MG63 (cell line): ENCODE measurements around the gene LPXN. TPM values are rescaled to one million over a fixed set of nuclear protein-coding genes. Genes with fewer than 3 reads are reported as not detected.

ENCODE experiments used
- DNase-seq: peaks from one replicate; pipeline ENCODE4 v3.0.0-alpha.2; 2020
- H3K27me3 ChIP-seq: fragments of 250-450 bp; sonication (Bioruptor Pico); 2 replicates; pipeline ENCODE4 v1.5.1; 2020; ENCODE audit warnings: mild to moderate bottlenecking, moderate library complexity
- H3K36me3 ChIP-seq: fragments of 250-450 bp; sonication (Bioruptor Pico); 2 replicates; pipeline ENCODE4 v1.5.1; 2020; ENCODE audit warnings: mild to moderate bottlenecking, moderate library complexity
- H3K4me3 ChIP-seq: fragments of 250-450 bp; sonication (Bioruptor Pico); 2 replicates; pipeline ENCODE4 v1.5.1; 2020; ENCODE audit warnings: mild to moderate bottlenecking, moderate library complexity
- H3K9me3 ChIP-seq: fragments of 250-450 bp; sonication (Bioruptor Pico); 2 replicates; pipeline ENCODE4 v1.5.1; 2020; ENCODE audit warnings: mild to moderate bottlenecking, moderate library complexity
- total RNA-seq: library from RNA; depleted of rRNA; stranded (reverse); fragments of >200 nt; shearing (Covaris generic); gene quantifications from 2 replicates; pipeline ENCODE4 v1.2.3, GENCODE V29; 2014; ENCODE audit warnings: low replicate concordance; rRNA removed

The LPXN gene
- 1.1 and 3.5 TPM in 2 replicates for total RNA-seq

DNA sequence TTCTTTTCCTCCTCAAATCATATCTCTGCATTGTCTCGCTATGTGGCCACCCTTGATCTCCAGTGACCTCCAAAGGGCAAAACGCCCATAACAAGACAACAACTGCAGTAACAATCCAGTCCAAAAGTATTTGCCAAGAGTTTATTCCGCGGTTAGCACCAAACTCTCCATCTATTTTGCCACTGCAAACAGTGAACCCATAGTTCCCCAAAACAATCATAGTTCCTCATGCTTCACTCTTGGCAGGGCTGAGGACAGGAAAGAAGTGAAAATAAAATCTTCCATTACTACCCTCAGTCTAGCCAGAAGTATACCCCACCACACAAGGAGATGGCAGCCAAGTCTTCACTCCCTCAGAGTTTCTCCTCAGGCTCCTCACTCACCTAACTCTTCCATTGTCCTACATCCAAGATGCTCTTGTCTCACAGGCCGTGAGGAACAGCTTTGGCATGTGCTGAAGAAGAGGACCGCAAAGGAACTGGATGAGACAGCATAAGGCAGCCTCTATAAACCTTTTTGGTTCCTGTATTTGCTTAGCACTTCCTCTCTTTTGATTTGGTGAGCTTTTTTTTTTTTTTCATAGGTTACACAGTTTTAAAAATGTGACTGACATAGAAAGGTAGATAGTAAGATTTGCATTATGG is at the start of gene LPXN:
Gene LPXN, minus strand, starts transcription at position 480 of the 644 bp plus-strand sequence. Its CDS starts 84 bp downstream, at position 396.
- H3K4me3 ChIP-seq = peak within 1 kb of the TSS; percentile 100
- peaks cover 12% of the 10 kb centered on the region for H3K36me3 ChIP-seq
- H3K27me3 ChIP-seq = no peaks in the 10 kb centered on the region
- peak; percentile 74 for DNase-seq
- H3K9me3 ChIP-seq = no peaks in the 10 kb centered on the region

DNA sequence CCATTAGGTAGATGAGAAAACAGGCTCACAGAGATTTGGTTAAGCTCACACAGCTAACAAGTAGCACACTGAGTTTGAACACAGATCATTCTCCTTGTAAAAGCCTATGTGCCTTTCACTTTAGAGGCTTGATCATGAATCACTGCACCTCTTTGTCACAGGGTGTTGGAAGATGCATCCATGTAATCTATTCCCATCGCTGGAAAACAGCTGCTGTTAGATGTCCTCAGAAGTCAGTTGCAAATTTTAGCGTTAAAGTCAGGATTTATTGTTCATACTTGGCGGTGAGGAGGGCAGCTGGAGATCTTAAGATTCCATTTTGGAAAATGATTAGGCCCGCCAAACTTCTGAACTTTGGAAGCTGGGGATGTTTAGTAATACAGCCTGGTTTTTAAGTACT is 49.4 kb upstream of the LPXN start:
- no peaks in the 10 kb centered on the region for H3K27me3 ChIP-seq
- DNase-seq = no peak
- no peak overlapping the region for H3K4me3 ChIP-seq
- H3K36me3 ChIP-seq = peaks cover 87% of the 10 kb centered on the region
- no peaks in the 10 kb centered on the region for H3K9me3 ChIP-seq

DNA sequence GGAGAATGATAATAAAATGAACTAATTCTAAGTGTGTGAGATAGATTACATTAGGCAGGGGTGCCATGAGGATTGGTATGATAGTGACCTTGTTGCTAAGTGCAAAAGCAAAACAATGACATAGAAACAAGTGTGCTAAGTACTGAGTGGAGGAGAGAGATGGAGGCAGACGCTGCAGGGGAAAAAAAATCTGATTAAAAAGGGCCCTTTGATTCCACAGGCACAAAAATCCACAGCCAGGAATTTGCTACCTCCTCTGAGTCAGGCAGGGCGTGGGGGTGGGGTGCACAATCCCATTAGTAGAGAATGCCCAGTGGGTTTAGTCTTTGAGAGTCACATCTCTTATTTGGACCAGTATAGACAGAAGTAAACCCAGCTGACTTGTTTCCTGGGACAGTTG is 46.7 kb upstream of the LPXN start, which contains the start of gene CNTF:
Gene CNTF, plus strand, starts transcription at position 322 of the 400 bp plus-strand sequence. CDS start 88 bp downstream, outside the sequence.
- Histone ChIP-seq H3K9me3 (no peaks in the 10 kb centered on the region), H3K4me3 (no peak within 1 kb of the TSS), H3K36me3 (peaks cover 92% of the 10 kb centered on the region), H3K27me3 (no peaks in the 10 kb centered on the region)
- DNase-seq = no peak

DNA sequence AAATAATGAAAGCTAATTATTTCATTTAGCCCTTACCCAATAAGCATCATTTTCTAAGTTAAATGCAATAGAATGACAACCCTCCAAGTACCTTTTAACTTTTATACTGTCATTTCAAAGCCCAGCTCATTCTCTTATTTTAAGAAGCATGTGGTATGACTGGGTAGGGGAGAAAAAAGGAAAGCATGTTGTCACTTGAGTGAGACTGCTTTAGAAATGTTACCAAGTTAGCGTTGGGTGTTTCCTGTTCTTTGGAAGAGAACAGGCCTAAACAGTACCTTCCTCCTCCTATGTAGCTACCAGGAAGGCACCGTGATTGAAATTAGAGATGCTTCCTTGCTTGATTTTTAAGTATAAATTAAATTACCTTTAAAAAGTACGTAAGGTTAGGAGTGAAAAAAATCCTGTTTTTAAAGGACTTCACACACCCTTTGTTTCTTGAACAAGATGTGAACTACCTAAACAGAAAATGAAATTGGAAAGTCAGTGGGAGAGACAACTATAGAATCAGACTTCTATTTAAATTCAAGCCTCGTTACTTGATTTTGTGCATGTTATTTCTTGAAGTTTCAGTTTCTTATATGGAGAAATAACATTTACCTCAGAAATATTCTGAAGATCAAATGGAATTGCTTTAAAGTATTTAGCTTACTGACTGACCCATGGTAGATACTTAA is 46.1 kb upstream of the LPXN start:
- peaks cover 94% of the 10 kb centered on the region for H3K36me3 ChIP-seq
- DNase-seq = no peak
- H3K4me3 ChIP-seq = no peak overlapping the region
- H3K9me3 ChIP-seq = no peaks in the 10 kb centered on the region
- H3K27me3 ChIP-seq = no peaks in the 10 kb centered on the region

DNA sequence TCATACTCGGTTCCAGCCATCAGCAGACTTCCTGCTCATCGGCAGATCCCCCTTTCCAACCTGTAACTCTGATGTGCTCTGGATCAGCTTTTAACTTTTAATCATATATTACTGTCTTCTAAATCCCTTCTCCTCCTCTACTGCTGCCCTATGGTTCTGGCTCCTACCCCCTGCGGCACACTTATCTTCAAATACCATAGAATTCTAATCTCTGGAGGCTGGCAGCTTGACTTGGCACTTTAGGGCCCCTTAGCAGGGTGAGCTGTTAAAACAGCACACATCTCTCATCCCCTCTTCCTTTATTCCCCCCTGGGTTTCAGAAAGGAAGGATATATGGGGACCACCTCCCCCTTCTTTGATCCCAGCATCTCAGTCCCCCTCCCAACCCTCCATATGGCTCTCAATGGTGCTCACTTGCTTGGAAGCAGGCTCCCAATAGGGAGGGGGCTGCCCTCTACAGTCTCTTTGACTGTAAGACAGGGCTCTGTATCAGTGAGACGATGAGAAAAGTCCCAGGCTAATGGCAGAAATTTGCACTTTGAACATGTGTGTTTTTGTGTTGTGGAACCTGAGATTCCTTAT is 42.4 kb upstream of the LPXN start:
- peaks cover 88% of the 10 kb centered on the region for H3K36me3 ChIP-seq
- no peaks in the 10 kb centered on the region for H3K9me3 ChIP-seq

DNA sequence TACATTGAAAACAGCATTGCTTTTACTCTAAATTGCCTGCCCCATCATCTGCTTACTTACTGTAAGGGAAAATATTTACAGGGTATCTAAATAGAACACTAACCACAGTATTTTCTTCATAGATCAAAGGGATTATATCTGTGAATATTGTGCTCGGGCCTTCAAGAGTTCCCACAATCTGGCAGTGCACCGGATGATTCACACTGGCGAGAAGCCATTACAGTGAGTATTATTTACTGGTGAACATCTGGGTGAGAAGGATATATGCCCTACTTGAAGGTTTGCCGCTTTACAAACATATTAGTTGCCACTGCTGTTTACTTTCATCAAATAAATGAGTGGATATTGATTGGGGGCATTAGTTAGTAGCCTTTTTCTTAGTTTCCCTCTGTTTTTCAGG is 40.9 kb upstream of the LPXN start:
- H3K9me3 ChIP-seq = no peaks in the 10 kb centered on the region
- peak; percentile 92 for DNase-seq
- peaks cover 88% of the 10 kb centered on the region for H3K36me3 ChIP-seq
- no peaks in the 10 kb centered on the region for H3K27me3 ChIP-seq
- no peak overlapping the region for H3K4me3 ChIP-seq

More for the DNA sequence above, 42.4 kb upstream of the LPXN start:
- no peak for DNase-seq
- no peak overlapping the region for H3K4me3 ChIP-seq
- no peaks in the 10 kb centered on the region for H3K27me3 ChIP-seq

DNA sequence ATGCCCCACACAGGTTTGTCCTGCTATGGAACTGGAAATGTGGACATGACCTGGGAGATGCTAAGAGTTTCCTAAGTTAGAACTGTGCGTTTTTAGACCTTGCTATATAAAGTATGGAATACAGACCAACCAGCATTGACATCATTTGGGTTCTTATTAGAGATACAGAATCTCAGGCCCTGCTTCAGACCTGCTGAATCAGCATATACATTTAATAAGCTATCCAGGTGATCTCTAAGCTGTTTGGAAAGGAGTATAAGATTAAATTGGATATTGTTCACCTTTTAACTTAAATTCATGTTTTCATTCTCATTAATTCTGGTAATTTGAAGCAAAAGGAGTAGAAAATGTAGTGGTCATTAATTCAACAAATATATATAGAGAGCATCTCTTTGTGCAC is 39.9 kb upstream of the LPXN start:
- no peak for DNase-seq
- no peaks in the 10 kb centered on the region for H3K27me3 ChIP-seq
- H3K9me3 ChIP-seq = no peaks in the 10 kb centered on the region
- no peak overlapping the region for H3K4me3 ChIP-seq
- H3K36me3 ChIP-seq = peaks cover 91% of the 10 kb centered on the region

DNA sequence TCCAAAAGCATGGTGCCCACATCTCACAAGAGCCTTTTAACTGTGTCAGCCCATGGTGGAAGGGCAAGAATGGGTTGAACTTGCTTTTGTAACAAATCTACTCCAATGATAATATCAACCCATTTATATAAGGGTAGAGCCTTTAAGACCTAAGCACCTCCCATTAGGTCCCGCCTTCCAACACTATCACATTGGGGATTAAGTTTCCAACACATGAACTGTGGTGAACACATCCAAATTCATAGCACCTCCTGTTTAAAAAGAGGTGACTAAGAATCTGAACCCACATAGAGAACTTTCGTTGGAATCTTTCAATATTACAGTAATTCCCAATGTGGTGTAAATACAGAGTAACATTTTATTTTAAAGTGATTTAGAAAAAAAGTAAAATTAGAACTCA is 37.6 kb upstream of the LPXN start:
- no peak overlapping the region for H3K4me3 ChIP-seq
- H3K36me3 ChIP-seq = peaks cover 82% of the 10 kb centered on the region
- no peaks in the 10 kb centered on the region for H3K9me3 ChIP-seq
- H3K27me3 ChIP-seq = no peaks in the 10 kb centered on the region
- DNase-seq = no peak

DNA sequence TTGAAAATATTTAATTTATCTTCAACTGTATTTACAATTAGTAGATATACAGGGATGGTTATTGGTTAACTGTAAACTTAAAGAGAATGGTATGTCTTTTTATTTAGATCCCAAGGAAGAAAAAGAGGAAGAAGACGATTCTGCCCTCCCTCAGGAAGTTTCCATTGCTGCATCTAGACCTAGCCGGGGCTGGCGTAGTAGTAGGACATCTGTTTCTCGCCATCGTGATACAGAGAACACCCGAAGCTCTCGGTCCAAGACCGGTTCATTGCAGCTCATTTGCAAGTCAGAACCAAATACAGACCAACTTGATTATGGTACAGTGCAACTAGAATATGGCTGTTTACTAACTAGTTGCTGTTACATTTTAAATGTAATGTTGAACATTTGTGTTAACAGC is 34.1 kb upstream of the LPXN start:
- H3K27me3 ChIP-seq = no peaks in the 10 kb centered on the region
- no peak overlapping the region for H3K4me3 ChIP-seq
- DNase-seq = no peak
- H3K9me3 ChIP-seq = no peaks in the 10 kb centered on the region
- H3K36me3 ChIP-seq = peaks cover 54% of the 10 kb centered on the region

DNA sequence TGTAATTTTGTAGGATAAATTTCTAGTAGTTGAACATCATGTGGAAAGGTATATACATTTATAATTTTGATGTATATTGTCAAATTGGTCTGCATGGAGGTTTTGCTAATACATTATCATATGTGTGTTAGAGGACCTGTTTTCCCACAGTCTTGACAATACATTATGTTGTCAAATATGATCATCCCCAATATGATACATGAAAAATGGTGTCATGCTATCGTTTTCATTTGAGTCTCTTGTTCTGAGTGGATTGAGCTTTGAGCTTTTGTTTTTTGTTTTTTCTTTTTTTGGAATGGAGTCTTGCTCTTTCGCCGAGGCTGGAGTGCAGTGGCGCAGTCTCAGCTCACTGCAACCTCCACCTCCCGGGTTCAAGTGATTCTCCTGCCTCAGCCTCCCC is 32.7 kb upstream of the LPXN start:
- no peak for DNase-seq
- Histone ChIP-seq H3K27me3 (no peaks in the 10 kb centered on the region), H3K36me3 (peaks cover 40% of the 10 kb centered on the region), H3K4me3 (no peak overlapping the region), H3K9me3 (no peaks in the 10 kb centered on the region)

DNA sequence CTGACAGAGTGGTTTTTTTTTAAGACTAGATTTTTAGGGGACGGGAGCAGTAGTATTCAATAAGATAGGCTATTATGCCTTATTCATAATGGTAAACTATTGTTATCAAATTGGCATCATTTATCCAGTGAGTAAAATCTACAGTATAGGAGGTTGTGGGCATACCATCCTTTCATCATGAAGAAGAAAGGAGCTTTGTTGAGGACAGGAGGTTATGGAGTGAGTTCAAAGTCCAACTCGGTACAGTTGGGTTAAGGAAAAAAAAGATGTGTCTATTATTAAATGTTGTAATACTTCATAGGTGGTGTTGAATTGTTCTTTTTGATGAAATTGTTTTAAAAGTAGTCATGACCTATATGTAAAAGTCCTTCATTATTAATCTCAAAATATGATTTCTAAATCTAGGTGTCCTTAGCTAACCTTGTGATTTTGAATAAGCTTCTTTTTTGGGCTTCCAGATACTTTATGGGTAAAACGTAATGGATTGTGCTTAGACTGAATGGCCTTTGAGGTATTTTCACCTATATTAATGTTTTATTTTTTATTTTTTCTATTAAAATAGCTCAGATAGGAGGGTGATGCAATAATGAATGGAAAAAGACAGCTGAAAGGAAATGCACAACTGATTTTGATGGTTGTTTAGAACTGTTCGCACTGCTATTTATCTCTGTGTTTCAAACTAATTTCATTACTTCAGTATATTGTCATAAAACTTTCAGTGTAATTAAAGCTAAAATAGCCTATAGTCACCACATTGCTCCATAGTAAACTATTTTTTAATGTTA is 31.5 kb upstream of the LPXN start:
- H3K4me3 ChIP-seq = no peak overlapping the region
- no peaks in the 10 kb centered on the region for H3K27me3 ChIP-seq
- H3K9me3 ChIP-seq = no peaks in the 10 kb centered on the region
- no peak for DNase-seq
- peaks cover 30% of the 10 kb centered on the region for H3K36me3 ChIP-seq

DNA sequence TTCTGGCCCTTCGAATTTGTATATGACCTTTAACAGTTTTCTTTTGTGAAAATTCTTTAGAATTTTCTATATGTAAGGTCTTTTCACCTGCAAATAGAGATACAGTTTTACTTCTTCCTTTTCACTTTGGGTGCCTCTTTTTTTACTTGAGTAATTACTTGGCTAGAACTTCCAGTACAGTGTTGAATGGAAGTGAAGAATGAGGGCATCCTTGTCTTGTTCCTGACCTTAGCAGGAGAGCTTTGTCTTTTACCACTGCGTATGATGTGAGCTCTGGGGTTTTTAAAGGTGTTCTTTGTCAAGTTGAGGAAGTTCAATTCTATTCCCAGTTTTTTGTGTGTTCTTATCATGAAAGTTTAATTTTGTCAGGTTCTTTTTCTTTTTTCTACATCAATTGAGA is 24.9 kb upstream of the LPXN start:
- Histone ChIP-seq H3K4me3 (no peak overlapping the region), H3K9me3 (no peaks in the 10 kb centered on the region), H3K36me3 (peaks cover 23% of the 10 kb centered on the region), H3K27me3 (no peaks in the 10 kb centered on the region)
- DNase-seq = no peak

DNA sequence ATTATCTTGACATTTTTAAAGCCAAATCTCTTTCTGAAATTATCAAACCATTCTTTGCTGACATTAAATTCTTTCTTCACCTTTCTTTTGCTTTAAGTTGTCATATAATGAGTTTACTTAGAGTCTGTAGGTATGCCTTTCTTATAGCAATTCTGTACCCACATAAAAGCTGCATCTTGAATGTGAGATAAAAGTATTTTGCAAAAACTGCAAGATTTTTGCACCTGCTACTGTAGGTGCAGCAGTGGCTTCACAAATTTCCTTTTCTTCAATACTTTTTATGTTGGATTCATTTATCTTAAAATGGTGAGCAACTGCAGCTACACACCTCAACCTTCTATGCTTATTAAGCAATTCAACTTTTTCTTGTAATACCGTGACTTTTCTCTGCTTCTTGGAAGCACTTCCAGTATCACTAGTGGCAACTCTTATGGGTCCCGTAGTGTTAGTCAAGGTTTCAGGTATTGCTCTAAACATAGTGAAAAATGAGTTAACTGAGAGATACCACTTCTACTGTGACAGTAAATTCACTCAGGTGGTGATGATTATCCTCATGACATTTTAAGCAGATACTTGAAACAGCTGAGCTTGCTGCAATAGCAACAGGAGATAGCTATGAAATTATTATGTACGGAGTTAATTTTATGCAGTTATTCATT is 22.0 kb upstream of the LPXN start:
- peaks cover 44% of the 10 kb centered on the region for H3K36me3 ChIP-seq
- no peaks in the 10 kb centered on the region for H3K27me3 ChIP-seq
- DNase-seq = no peak
- H3K9me3 ChIP-seq = no peaks in the 10 kb centered on the region
- H3K4me3 ChIP-seq = no peak overlapping the region

DNA sequence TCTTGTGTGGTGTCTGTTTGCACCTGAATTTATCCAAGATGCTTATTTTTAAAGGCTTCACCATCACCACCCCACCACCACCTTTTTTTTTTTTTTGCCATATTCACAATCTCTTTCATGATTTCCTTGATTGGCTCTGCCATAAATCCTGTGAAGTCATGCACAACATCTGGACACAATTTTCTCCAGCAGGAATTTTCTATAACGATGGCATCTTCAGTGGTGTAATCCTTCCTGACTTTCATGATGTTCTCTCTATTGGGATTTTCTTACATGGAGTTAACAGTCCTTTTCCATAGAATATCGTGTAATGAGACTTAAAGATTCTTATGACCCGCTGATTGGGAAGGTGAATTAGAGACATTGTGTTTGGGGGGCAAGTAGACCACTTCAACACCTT is 21.0 kb upstream of the LPXN start:
- DNase-seq = no peak
- no peak overlapping the region for H3K4me3 ChIP-seq
- no peaks in the 10 kb centered on the region for H3K9me3 ChIP-seq
- H3K36me3 ChIP-seq = peaks cover 49% of the 10 kb centered on the region
- no peaks in the 10 kb centered on the region for H3K27me3 ChIP-seq

DNA sequence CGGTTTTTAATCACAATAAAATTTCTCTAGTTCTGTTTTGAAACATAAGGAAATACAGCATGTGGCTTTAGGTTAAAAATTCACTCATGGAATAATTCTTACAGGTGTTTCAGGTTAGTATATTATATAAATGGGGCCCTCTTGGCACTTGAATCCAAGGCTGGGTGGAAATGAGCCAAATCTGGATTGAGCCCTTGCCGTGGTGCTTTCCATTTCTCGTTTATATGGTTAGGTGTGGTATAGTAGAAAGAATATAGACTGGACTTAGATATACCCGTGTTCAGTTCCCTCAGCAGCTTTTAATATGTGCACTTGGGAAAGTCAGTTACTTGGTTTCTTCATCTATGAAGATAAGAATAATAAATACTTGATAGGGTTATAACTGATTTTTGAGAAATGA is 19.2 kb upstream of the LPXN start:
- Histone ChIP-seq H3K4me3 (no peak overlapping the region), H3K36me3 (peaks cover 59% of the 10 kb centered on the region), H3K9me3 (no peaks in the 10 kb centered on the region), H3K27me3 (no peaks in the 10 kb centered on the region)
- no peak for DNase-seq

DNA sequence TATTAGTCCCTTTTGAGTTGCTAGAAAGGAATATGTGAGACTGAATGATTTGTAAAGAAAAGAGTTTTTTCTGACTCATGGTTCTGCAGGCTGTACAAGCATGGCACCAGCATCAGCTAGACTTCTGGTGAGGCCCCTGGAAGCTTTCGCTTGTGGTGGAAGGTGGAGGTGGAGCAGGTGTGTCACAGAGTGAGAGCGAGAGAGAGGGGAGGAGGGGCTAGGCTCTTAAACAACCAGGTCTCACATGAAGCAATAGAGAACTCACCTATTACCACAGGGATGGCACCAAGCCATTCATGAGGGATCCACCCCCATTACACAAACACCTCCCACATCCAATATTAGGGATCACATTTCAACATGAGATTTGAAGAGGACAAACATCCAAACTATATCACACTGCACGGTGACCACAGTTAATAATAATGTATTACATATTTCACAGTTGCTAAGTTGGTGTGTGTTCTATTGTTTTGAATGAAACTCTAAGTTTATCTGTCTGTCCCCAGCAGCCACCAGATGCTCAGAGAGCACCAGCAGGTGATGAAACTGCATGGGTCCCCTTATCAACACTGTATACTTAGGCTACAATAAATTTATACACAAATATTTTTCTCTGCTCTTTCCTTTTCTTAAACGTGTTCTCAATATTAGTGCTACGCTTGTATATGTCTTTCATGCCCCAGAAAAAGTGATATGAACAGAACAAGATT is 17.3 kb upstream of the LPXN start:
- Histone ChIP-seq H3K27me3 (no peaks in the 10 kb centered on the region), H3K9me3 (no peaks in the 10 kb centered on the region), H3K36me3 (peaks cover 60% of the 10 kb centered on the region), H3K4me3 (no peak overlapping the region)
- DNase-seq = no peak
